Mucosa of stomach (tissue), 1 donor: ENCODE results near the gene COL15A1.
A peak's percentile ranks its signal among the peaks of the same experiment; 100 is the strongest.
"Not testable (repeated sequence)": the region's sequence is repeated elsewhere in the genome, so short reads cannot be mapped to it uniquely, and the experiment has no call there.

ENCODE experiments used
- H3K27me3 ChIP-seq: one replicate; pipeline ENCODE4 v1.7.0; 2013; ENCODE audit warnings: mild to moderate bottlenecking, low read length; ENCODE audit not compliant: control insufficient read depth, insufficient read depth
- H3K36me3 ChIP-seq: one replicate; pipeline ENCODE4 v1.7.0; 2013; ENCODE audit warnings: low read length; ENCODE audit not compliant: control insufficient read depth, insufficient read depth
- H3K4me1 ChIP-seq: one replicate; pipeline ENCODE4 v1.7.0; 2013; ENCODE audit warnings: mild to moderate bottlenecking, low read length; ENCODE audit not compliant: control insufficient read depth, insufficient read depth
- H3K4me3 ChIP-seq: one replicate; pipeline ENCODE4 v1.7.0; 2013; ENCODE audit warnings: low read length
- H3K9ac ChIP-seq: one replicate; pipeline ENCODE4 v1.7.0; 2013; ENCODE audit warnings: mild to moderate bottlenecking, low read length, moderate library complexity
- H3K9me3 ChIP-seq: one replicate; pipeline ENCODE4 v1.7.0; 2013; ENCODE audit warnings: mild to moderate bottlenecking, low read length, moderate library complexity; ENCODE audit not compliant: control insufficient read depth
- donor health status: Pancreatic carcinoma.

COL15A1 gene

DNA sequence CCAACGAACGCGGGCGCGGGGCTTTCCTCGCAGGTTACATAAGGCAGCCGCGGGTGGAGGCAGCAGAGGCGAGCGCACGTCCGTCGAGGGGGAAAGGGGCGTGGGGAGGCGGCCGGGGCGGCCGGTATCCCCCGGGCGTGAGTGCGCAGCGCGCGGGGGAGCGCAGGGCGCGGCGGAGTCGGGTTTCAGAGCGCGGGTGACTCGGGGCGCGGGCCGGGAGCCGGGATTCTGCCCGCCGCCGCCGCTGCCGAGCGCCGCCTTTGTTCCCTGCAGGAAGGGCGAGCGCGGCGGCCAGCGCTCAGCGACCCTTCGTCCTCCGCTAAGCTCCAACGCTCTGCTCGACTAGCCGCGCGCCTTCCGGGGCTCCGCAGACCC is at the start of gene COL15A1:
Gene COL15A1 (plus strand): TSS at position 226 of the 375 bp plus-strand sequence. CDS start 155 bp downstream, outside the sequence.
- Histone ChIP-seq H3K27me3 (peaks cover 38% of the 10 kb centered on the region), H3K4me3 (no peak within 1 kb of the TSS), H3K9ac (peak within 1 kb of the TSS; percentile 64), H3K36me3 (no peaks in the 10 kb centered on the region), H3K9me3 (no peaks in the 10 kb centered on the region), H3K4me1 (no peaks in the 10 kb centered on the region)

DNA sequence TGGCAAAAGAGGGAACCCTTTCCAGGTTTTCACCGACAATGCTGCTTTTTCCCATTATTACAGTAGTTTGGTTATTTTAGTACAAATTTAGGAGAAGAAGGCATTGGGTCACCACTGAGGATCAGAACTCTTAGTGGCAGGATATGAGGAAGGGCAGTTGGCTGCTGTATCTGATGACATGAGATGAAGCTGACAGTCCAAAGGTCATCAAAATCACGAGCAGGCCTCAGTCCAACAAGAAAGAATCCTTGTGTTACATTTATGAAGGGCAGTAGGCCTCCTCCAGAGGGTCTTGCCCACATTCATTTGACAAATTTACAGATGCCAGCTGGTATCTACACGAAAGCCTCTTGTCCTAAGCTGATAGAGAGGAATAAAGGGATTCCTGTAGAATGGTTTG is 49.5 kb upstream of the COL15A1 start:
- no peaks in the 10 kb centered on the region for H3K4me1 ChIP-seq
- no peak overlapping the region for H3K9ac ChIP-seq
- no peaks in the 10 kb centered on the region for H3K36me3 ChIP-seq
- H3K9me3 ChIP-seq = no peaks in the 10 kb centered on the region
- H3K27me3 ChIP-seq = no peaks in the 10 kb centered on the region
- H3K4me3 ChIP-seq = no peak overlapping the region

DNA sequence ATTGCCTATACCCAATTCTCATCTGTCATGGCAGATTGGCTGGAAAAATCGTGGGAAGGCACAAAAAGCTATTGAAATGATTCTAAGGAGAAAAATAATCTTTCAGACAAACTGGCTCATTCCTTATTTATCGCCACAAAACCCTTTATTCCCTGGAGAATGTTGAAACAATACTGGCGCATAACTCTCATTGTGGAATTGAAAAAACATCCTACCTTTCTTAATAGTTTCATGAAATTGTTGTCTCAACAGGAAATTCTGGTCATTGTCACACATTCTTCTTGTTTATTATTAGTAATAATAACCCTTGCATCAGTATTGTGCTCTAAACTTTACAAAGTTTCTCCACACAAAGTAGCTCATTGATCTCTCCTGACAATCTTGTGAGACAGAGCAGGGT is 48.9 kb upstream of the COL15A1 start:
- Histone ChIP-seq H3K4me3 (no peak overlapping the region), H3K4me1 (no peaks in the 10 kb centered on the region), H3K36me3 (no peaks in the 10 kb centered on the region), H3K9me3 (no peaks in the 10 kb centered on the region), H3K9ac (no peak overlapping the region), H3K27me3 (no peaks in the 10 kb centered on the region)

DNA sequence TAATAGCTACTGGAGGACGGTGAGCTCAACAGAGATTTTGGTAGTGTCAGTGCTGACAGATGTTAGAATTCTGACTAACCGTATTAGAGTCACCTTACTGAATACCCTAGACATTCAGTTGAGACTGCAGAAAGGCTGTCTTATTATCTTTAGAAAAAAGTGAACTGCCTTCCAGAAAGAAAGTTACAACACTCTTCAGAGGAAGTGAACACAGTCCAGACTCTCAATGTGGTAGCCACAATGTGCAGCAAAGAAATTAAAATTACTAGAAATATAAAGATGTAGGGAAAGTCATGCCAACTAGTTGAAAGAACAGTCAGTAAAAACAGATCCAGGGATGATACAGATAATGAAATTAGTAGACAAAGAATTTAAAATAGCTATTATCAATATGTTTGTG is 47.1 kb upstream of the COL15A1 start:
- H3K4me3 ChIP-seq = no peak overlapping the region
- H3K9ac ChIP-seq = no peak overlapping the region
- H3K4me1 ChIP-seq = no peaks in the 10 kb centered on the region
- H3K27me3 ChIP-seq = no peaks in the 10 kb centered on the region
- H3K36me3 ChIP-seq = no peaks in the 10 kb centered on the region
- H3K9me3 ChIP-seq = no peaks in the 10 kb centered on the region

DNA sequence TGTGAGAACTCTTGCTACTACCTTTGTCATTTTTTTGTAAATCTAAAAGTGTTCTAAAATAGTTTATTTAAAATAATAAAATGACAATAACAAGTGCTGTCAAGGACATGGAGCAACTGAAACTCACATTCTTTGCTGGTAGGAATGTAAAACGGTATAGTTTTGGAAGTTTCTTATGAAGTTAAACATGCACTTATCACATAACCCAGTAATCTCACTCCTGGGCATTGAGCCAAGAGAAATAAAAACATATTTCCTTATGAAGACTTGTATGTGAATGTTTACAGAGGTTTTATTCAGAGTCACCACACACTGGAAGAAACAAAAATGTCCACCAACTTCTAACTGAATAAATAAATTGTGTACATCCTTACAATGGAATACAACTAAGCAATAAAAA is 46.0 kb upstream of the COL15A1 start:
- Histone ChIP-seq H3K4me1 (no peaks in the 10 kb centered on the region), H3K36me3 (no peaks in the 10 kb centered on the region), H3K9ac (no peak overlapping the region), H3K9me3 (no peaks in the 10 kb centered on the region), H3K4me3 (no peak overlapping the region), H3K27me3 (no peaks in the 10 kb centered on the region)

DNA sequence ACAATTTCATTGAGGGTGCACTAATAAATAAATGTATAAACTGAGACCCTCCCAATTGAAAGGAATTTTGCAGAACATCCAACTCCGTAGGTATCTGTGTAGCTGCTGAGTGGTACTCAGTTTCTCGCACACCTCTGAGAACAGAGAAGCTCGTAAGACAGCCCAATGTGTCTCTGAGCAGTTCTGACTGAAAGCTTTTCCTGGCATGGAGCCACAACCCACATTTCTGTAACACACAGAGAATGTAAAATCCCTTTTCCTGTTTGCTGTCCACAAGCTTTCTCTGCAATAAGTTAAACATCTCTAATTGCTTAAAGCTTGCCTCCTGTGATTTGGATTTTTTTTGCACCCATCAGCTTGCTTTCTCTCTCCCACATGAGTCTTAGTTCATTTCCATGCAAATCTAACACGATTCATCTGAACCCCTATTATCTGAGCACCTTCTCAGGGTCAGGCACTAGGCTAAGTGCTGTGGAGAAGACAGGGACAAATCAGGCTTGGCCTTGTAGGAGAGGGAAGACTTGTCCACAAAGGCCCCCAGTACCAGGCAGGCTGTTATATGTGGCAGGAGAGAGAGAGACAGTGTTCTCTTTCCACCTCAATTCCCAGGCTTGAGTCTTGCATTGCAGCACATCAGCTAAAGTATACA is 44.2 kb upstream of the COL15A1 start:
- Histone ChIP-seq H3K9ac (no peak overlapping the region), H3K36me3 (no peaks in the 10 kb centered on the region), H3K4me3 (no peak overlapping the region), H3K4me1 (no peaks in the 10 kb centered on the region), H3K27me3 (no peaks in the 10 kb centered on the region), H3K9me3 (no peaks in the 10 kb centered on the region)

DNA sequence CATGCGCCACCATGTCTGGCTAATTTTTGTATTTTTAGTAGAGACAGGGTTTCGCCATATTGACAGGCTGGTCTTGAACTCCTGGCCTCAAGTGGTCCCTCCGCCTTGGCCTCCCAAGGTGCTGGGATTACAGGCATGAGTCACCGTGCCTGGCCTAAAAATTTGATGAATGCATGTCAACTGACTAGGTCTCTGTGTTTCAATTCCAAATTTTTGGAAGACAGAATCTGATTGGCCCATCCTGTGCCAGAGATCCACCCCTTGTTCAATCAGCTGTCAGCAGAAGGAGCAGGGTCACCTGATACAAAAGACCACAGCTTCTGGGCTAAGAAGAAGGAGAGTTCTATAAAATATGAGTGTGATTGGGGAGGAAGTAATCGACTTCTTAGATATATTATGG is 43.5 kb upstream of the COL15A1 start:
- Histone ChIP-seq H3K4me3 (no peak overlapping the region), H3K4me1 (no peaks in the 10 kb centered on the region), H3K27me3 (no peaks in the 10 kb centered on the region), H3K9me3 (no peaks in the 10 kb centered on the region), H3K9ac (no peak overlapping the region), H3K36me3 (no peaks in the 10 kb centered on the region)

DNA sequence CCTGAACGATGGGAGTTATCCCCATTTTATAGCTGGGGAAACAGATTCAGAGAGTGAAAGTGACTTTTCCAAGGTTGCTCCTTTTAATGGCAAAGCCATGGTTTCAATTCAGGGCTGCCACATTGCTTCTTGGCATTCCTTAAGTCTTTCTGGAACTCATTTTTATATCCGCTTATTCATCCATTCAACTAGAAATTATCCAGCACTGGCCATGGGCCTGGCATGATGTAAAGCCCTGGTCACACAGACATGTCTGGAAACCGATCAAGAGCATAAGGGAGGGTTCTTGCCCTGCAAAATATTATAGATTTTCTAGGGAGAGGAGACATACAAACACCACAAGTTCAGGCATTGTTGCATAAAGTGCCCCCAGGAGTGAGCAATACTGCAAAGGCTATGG is 43.0 kb upstream of the COL15A1 start:
- Histone ChIP-seq H3K4me3 (no peak overlapping the region), H3K4me1 (no peaks in the 10 kb centered on the region), H3K9ac (no peak overlapping the region), H3K36me3 (no peaks in the 10 kb centered on the region), H3K27me3 (no peaks in the 10 kb centered on the region), H3K9me3 (no peaks in the 10 kb centered on the region)

DNA sequence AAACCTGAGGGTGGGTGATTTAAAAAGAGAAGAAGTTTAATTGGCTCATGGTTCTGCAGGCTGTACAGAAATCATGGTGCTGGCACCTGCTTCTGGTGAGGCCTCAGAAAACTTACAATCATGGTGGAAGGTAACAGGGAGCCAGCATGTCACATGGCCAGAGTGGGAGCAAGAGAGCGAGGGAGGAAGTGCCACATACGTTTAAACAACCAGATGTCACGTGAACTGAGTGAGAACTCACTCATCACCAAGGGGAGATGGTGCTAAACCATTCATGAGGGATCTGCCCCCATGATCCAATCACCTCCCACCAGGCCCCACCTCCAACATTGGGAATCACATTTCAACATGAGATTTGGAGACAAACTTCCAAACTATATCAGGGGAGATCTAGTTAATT is 41.9 kb upstream of the COL15A1 start:
- not testable (repeated sequence) for H3K9me3 ChIP-seq, H3K4me3 ChIP-seq, H3K4me1 ChIP-seq, H3K36me3 ChIP-seq, H3K27me3 ChIP-seq, H3K9ac ChIP-seq

DNA sequence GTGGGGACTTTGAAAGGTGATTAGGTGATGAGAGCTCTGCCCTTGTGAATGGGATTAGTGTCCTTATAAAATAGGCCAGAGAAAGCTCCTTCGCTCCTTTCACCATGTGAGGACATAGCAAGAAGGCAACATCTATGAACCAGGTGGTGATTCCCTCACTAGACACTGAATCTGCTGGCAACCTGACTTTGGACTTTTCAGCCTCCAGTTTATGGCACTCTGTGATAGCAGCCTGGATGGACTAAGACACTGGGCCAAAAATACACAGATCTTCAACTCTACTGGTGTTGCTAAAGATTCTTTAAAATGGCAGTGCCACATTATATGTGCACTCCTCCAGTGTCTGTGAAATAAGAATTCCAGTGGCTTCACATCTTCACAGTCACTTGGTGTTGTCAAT is 41.2 kb upstream of the COL15A1 start:
- no peak overlapping the region for H3K9ac ChIP-seq
- H3K9me3 ChIP-seq = no peaks in the 10 kb centered on the region
- H3K27me3 ChIP-seq = no peaks in the 10 kb centered on the region
- no peak overlapping the region for H3K4me3 ChIP-seq
- no peaks in the 10 kb centered on the region for H3K36me3 ChIP-seq
- H3K4me1 ChIP-seq = peaks cover 5% of the 10 kb centered on the region

DNA sequence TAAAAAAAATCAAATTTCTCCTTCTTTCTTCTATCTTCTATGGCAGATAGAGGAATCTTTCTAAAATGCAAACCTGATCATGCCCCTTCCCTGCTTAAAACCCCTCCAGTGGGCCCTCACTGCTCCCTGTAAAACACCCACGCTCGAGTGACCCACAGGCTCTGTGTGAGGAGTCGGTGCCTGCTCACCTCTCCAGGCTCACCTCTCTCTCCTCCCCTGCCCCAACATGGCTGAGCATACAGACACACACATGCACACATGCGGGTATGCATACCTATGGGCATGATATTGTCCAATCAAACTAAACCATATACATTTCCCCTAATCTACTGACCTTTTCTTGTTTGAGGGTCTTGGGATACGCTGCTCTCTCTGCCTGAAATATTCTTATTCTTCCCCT is 40.8 kb upstream of the COL15A1 start:
- Histone ChIP-seq H3K27me3 (no peaks in the 10 kb centered on the region), H3K9me3 (no peaks in the 10 kb centered on the region), H3K4me3 (no peak overlapping the region), H3K36me3 (no peaks in the 10 kb centered on the region), H3K4me1 (peaks cover 5% of the 10 kb centered on the region), H3K9ac (no peak overlapping the region)

DNA sequence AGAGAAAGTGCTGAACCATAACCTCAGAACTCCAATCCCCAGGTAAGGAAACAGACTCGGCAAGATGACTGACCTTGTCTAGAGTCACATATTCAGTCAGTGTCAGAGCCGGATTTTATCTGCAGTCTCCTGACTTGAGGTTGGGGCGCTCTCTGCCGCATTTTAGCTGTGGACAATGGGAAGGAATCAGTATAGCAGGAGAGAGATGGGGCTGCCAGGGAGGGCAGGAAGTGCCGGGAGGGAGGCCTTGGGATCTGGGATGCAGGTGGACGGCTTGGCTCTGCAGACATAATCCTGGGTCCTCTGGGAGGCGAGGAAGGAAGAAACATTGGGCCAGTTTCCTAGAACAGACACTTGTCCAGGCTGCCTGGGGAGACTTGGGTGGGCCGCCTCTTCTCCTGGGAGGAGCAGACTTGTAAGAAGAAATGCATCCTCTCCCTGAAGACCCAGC is 39.7 kb upstream of the COL15A1 start:
- Histone ChIP-seq H3K9me3 (no peaks in the 10 kb centered on the region), H3K27me3 (no peaks in the 10 kb centered on the region), H3K9ac (no peak overlapping the region), H3K4me3 (no peak overlapping the region), H3K36me3 (no peaks in the 10 kb centered on the region), H3K4me1 (peaks cover 5% of the 10 kb centered on the region)

DNA sequence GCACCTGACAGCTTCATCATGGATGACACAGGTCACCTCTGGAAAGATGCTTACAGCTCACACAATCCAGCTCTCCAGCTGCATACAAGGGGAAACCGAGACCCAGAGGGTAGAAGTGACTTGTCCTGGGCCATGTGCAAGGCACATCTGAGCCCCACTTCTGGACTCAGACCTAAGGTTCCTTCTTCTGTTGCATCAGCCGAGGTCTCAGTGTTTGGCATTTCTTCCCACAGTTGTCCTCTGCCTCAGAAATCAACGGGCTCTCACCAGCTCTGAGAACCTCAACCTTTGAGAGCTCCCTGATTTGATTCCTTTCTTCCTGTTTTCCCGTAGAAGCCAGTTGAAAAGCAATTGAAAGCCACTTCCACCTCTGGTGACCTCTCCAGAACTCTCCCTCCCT is 38.7 kb upstream of the COL15A1 start:
- Histone ChIP-seq H3K9ac (no peak overlapping the region), H3K4me1 (peaks cover 5% of the 10 kb centered on the region)

More for the DNA sequence above, 38.7 kb upstream of the COL15A1 start:
- no peaks in the 10 kb centered on the region for H3K27me3 ChIP-seq
- H3K36me3 ChIP-seq = no peaks in the 10 kb centered on the region
- H3K9me3 ChIP-seq = no peaks in the 10 kb centered on the region
- H3K4me3 ChIP-seq = no peak overlapping the region
